Esophagus (tissue), 2 donors: ENCODE measurements around the gene IGFBP2. TPM values are rescaled to one million over a fixed set of nuclear protein-coding genes. Genes with fewer than 3 reads are reported as not detected.
"Not testable (repeated sequence)": the region's sequence is repeated elsewhere in the genome, so short reads cannot be mapped to it uniquely, and the experiment has no call there.

Experiments
- H3K27ac ChIP-seq, 2 donors: one replicate each; pipeline ENCODE4 v1.5.1; 2013; ENCODE audit warnings: low read depth in 2 of 2, mild to moderate bottlenecking in 2 of 2, inconsistent platforms in 1 of 2, low read length in 1 of 2, moderate library complexity in 1 of 2
- H3K27me3 ChIP-seq, 2 donors: one replicate each; pipeline ENCODE4 v1.6.1; 2013; ENCODE audit warnings: low read length in 2 of 2, control low read depth in 1 of 2, mild to moderate bottlenecking in 1 of 2; ENCODE audit not compliant: insufficient read depth in 2 of 2, control insufficient read depth in 1 of 2
- H3K36me3 ChIP-seq, 2 donors: one replicate each; pipeline ENCODE4 v1.6.1; 2013; ENCODE audit warnings: low read length in 1 of 2; ENCODE audit not compliant: control insufficient read depth in 2 of 2, insufficient read depth in 2 of 2
- H3K4me1 ChIP-seq, 2 donors: one replicate each; pipeline ENCODE4 v1.6.1; 2013; ENCODE audit warnings: low read length in 1 of 2; ENCODE audit not compliant: control insufficient read depth in 2 of 2, insufficient read depth in 2 of 2
- H3K4me3 ChIP-seq, 2 donors: one replicate each; pipeline ENCODE4 v1.5.1; 2013; ENCODE audit warnings: low read length in 2 of 2, mild to moderate bottlenecking in 2 of 2, low read depth in 1 of 2, moderate library complexity in 1 of 2
- H3K9me3 ChIP-seq, 2 donors: one replicate each; pipeline ENCODE4 v1.6.1; 2013; ENCODE audit warnings: mild to moderate bottlenecking in 2 of 2, low read depth in 1 of 2, low read length in 1 of 2, moderate library complexity in 1 of 2; ENCODE audit not compliant: control insufficient read depth in 2 of 2, insufficient read depth in 1 of 2
- WGBS, 2 donors: extraction: QIAGEN DNeasy Blood & Tissue Kit; methylation state at CpG; one replicate each; pipeline ENCODE4 v1.1.7; 2013; 5-methylcytosine and 5-hydroxymethylcytosine counted together
- polyA plus RNA-seq, 2 donors: library from polyadenylated mRNA; stranded (reverse); fragments of 200-250 nt; gene quantifications; one replicate each; pipeline ENCODE4 v1.2.3, GENCODE V29; 2013
- donor health status: healthy with polysubstance abuse.
- donor health status: Bipolar disorder and iron deficiency.

IGFBP2 gene
- polyA plus RNA-seq, 2 donors: 93.6 to 138 TPM

DNA sequence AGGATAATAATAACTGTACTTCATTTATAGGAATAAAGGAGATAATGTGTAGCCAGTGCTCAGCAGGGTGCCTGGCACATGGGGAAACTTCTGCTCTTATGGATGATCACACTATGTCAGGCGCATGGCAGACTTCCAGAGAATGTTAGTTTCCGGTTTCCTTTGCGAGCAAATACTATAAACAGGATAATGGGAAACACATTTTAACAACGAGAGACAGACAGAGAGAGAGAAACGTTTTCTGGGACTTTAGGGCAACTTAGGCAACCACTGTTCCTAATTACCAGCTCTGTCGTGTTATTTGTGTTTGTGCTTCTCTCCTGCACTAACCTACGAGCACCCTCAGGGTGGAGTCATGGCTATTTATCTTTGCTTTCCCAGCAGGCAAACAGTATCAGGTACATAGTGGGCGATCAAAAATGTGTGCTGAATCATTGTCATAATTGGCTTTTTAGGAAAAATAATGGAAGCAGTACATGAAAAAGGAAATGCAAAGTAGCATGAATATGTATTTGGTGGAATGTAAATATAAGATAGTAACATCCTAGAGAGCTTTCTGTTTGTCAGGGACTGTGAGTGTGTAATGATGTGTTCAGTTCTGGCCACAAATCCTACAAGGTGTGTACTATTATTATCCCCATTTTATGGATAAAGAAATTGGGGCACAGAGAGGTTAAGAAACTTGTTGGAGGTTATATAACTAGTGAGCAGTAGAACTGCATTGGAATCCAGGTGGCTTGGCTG, 36.8 kb upstream of the IGFBP2 start:
- Histone ChIP-seq H3K4me1 (no peaks in the 10 kb centered on the region), H3K36me3 (no peaks in the 10 kb centered on the region), H3K27me3 (no peaks in the 10 kb centered on the region), H3K9me3 (no peaks in the 10 kb centered on the region), H3K27ac (no peak overlapping the region), H3K4me3 (no peak overlapping the region)
- 43 to 44% methylated on average over 8 of the region's 8 CpGs for WGBS, 2 donors

DNA sequence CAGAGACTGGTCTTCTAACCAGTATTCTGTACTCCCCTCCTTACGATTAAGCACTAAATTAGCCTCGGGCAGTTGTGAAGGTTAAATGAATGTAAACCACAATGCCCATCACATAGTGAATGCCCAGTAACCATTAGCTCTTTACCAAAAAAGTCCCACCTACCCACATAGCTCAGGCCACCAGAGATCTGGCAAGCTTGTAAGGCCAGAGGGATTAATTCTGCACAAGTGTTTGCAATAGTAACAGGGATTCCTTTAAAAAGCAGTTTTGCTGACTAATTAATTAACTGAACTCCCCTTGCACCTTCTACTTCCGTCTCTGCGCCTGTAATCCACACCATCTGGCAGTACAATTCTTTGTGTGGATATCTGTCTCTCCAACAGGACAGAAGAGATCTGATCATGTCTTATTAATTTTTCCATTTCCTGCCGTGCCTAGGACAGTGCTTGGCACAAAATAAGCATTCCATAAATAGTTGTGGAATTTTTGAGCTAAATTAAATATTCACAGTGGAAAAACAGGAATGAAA, 36.2 kb upstream of the IGFBP2 start:
- H3K27me3 ChIP-seq: no peaks in the 10 kb centered on the region
- no peaks in the 10 kb centered on the region for H3K9me3 ChIP-seq
- WGBS, 2 donors: 32 to 33% methylated on average over 5 of the region's 5 CpGs
- H3K4me3 ChIP-seq: no peak overlapping the region
- H3K27ac ChIP-seq: no peak overlapping the region
- H3K36me3 ChIP-seq: no peaks in the 10 kb centered on the region
- no peaks in the 10 kb centered on the region for H3K4me1 ChIP-seq

DNA sequence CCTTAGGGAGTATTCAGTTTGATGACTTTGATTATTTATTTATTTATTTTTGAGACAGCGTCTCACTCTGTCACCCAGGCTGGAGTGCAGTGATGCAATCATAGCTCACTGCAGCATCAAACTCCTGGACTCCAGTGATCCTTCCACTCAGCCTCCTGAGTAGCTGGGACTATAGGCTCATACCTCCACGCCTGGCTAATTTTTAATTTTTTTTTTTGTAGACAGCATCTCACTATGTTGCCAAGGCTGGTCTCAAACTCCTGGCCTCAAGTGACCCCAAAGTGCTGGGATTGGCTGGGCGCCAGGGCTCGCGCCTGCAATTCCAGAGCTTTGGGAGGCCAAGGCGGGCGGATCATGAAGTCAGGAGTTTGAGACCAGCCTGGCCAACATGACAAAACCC, 35.4 kb upstream of the IGFBP2 start:
- not testable (repeated sequence) for H3K27me3 ChIP-seq, H3K9me3 ChIP-seq, H3K27ac ChIP-seq, H3K4me1 ChIP-seq, H3K4me3 ChIP-seq, H3K36me3 ChIP-seq
- WGBS, 2 donors: 57 to 68% methylated on average over 7 of the region's 7 CpGs

DNA sequence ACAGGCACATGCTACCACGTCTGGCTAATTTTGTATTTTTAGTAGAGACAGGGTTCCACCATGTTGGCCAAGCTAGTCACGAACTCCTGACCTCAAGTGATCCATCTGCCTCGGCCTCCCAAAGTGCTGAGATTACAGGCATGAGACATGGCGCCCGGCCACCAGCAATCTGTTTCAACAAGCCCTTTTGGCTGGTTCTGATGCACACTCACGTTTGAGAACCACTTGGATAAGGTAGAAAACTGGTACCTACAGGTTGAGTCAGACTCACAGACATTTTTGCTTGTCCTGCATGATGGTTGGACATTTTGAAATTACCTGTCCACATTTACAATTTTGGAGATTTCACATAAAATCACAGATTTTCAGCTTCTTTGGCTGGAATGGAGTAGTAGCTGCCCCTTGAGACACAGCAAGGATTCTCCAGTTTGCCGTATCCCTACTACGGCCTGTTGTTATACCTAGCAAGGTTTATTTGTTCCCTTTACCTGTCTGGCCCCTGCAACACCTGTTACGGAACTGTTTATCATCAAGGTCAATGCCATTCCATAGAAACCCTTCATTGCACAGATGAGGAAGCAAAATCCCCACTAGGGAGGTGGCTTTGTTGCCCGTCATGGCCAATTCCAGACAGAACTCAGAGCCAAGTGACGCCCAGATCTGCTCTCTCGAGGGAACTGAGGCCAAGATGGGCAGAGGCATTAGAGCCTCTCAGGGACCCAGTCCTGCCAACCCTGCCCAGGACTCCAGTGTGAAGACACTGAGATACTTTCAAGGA, 31.4 kb upstream of the IGFBP2 start:
- H3K36me3 ChIP-seq: no peaks in the 10 kb centered on the region
- no peak overlapping the region for H3K27ac ChIP-seq
- no peak overlapping the region for H3K4me3 ChIP-seq
- H3K4me1 ChIP-seq: peaks cover 0 to 4% of the 10 kb centered on the region in 2 donors
- H3K9me3 ChIP-seq: no peaks in the 10 kb centered on the region
- no peaks in the 10 kb centered on the region for H3K27me3 ChIP-seq
- 66 to 68% methylated on average over 12 of the region's 12 CpGs for WGBS, 2 donors

DNA sequence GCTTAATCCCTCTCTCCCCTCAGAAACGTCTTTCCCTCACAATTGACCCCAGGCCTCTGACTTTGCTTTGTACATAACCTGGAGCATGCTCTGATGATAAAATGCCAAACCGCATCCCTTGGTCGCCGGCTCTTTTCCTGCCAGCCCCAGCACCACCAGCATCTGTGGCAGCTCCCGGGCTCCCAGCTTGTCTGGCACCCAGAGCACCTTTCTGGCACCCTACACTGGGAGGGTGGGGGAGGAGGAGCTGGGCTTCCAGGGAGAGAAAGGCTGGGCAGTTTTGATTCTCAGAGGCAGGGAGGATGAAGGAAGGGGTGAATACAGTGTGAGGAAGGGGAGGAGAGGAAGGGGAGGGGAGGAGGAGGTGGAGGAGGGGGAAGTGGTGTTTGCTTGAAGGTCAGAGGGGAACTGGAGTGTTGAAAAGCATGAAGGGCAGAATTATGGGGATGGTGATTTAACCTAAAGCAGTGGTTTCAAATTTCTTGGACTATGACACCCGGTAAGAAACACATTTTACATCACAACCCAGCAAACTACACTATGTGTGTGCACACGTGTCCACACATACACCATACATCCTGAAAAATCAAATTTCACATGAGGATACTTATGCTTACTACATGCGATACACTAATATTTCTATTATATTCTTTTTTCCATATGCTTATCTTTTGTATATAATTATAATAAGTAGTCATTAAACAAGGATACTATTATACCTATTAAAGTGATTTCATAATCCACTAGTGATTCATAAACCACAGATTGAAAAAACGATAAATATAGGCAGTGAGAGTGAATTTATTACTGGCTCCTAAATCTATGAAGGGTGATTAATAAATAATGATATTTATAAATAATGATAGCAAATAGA, 30.0 kb upstream of the IGFBP2 start:
- H3K36me3 ChIP-seq: no peaks in the 10 kb centered on the region
- no peak overlapping the region for H3K4me3 ChIP-seq
- H3K27ac ChIP-seq: no peak overlapping the region
- no peaks in the 10 kb centered on the region for H3K27me3 ChIP-seq
- peaks cover 0 to 4% of the 10 kb centered on the region in 2 donors for H3K4me1 ChIP-seq
- WGBS, 2 donors: 48 to 54% methylated on average over 9 of the region's 9 CpGs
- no peaks in the 10 kb centered on the region for H3K9me3 ChIP-seq

DNA sequence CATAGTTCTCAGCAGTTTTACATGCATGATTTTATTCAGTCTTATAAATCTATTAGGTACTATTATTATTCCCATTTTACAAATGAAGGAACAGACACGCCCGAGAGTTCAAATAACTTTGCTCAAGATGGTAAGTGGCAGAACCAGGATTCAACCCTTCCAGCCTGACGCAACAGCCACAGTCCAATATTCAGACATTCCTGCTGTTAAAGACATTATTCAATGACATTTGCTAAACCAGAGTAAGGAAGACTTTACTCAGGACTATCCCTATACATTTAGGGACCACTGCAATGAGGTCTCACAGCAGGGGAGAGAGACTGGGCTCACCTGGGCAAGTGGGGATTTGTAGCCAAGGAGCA, 29.4 kb upstream of the IGFBP2 start:
- Histone ChIP-seq H3K9me3 (no peaks in the 10 kb centered on the region), H3K27me3 (no peaks in the 10 kb centered on the region), H3K27ac (no peak overlapping the region), H3K36me3 (no peaks in the 10 kb centered on the region), H3K4me1 (peaks cover 0 to 4% of the 10 kb centered on the region in 2 donors), H3K4me3 (no peak overlapping the region)
- 80 to 93% methylated on average over 3 of the region's 3 CpGs for WGBS, 2 donors

DNA sequence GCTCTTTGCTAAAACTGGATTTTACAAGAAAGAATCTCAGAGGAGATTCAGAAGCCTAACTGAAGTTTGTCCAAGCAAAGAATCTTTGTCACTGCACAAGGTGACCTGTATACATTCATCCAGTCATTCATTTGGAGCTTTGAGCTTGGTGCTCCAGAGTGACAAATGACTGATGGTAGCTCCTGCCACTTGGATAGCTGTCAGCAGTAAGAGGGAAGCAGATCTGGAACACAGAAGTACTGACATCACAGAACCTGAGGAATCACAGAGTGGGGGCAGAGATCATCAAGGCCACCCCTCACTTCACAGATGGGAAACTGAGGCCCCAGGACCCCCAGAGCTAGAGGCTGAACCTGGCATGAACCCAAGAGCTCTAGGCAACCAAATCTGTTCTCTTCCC, 28.8 kb upstream of the IGFBP2 start:
- peaks cover 0 to 4% of the 10 kb centered on the region in 2 donors for H3K4me1 ChIP-seq
- no peaks in the 10 kb centered on the region for H3K27me3 ChIP-seq
- no peaks in the 10 kb centered on the region for H3K9me3 ChIP-seq
- no peak overlapping the region for H3K27ac ChIP-seq
- no peaks in the 10 kb centered on the region for H3K36me3 ChIP-seq
- H3K4me3 ChIP-seq: no peak overlapping the region

DNA sequence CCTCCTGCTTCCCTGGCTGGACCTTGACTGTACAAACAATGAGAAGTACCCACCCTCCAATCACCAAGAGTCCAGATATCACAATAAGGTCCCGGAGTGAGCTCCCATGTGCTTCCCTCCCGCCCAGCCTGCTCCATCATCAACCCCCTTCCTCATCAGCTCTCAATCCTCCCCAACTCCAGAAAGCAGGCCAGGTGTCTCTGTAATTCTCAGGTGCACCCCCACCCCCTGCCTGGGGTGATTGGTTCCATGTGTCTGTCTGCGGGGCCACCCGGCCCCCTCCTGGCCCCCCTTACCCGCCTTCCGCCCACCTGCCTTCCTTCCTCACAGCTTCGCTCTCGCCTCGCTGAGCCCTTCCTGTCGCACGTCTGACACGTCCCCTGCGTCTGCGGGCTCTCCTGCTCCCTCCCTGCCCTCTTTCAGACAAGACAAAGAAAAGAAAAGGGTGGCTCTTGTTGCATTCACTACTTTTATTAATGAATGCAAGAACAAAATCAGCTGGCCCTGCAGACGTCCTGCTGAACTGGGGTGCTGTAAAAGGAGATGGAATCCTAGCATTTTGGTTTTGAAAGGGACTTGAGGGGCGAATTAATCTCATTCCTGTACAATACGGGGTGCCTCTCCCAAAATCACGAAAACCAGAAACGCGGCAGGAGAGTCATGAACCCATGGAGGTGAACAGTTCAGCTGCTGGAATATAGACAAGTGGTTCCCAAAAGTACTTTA, 26.5 kb upstream of the IGFBP2 start:
- no peaks in the 10 kb centered on the region for H3K36me3 ChIP-seq
- WGBS, 2 donors: 58 to 59% methylated on average over 20 of the region's 20 CpGs
- H3K9me3 ChIP-seq: no peaks in the 10 kb centered on the region
- no peaks in the 10 kb centered on the region for H3K27me3 ChIP-seq
- no peak overlapping the region for H3K4me3 ChIP-seq
- H3K27ac ChIP-seq: no peak overlapping the region
- H3K4me1 ChIP-seq: peaks cover 0 to 4% of the 10 kb centered on the region in 2 donors

DNA sequence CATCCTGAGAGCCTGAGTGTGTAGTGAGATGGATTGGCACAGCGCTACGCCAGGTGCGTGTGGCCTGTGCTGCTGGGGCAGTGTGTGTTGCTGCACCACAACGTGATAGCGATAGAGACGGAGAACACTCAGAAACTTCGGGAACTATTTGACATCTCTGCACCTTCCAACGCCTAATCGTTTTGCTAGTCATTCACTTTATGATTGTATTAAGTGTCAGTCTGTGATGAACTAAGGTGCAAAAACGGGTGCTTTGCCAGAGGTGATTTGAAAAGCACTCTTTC, 26.0 kb upstream of the IGFBP2 start:
- H3K9me3 ChIP-seq: no peaks in the 10 kb centered on the region
- no peaks in the 10 kb centered on the region for H3K27me3 ChIP-seq
- no peak overlapping the region for H3K27ac ChIP-seq
- H3K4me3 ChIP-seq: no peak overlapping the region
- H3K36me3 ChIP-seq: no peaks in the 10 kb centered on the region
- peaks cover 0 to 4% of the 10 kb centered on the region in 2 donors for H3K4me1 ChIP-seq
- WGBS, 2 donors: 87 to 91% methylated on average over 10 of the region's 10 CpGs
